ENCODE results near the gene HTD2.

Gene HTD2

DNA sequence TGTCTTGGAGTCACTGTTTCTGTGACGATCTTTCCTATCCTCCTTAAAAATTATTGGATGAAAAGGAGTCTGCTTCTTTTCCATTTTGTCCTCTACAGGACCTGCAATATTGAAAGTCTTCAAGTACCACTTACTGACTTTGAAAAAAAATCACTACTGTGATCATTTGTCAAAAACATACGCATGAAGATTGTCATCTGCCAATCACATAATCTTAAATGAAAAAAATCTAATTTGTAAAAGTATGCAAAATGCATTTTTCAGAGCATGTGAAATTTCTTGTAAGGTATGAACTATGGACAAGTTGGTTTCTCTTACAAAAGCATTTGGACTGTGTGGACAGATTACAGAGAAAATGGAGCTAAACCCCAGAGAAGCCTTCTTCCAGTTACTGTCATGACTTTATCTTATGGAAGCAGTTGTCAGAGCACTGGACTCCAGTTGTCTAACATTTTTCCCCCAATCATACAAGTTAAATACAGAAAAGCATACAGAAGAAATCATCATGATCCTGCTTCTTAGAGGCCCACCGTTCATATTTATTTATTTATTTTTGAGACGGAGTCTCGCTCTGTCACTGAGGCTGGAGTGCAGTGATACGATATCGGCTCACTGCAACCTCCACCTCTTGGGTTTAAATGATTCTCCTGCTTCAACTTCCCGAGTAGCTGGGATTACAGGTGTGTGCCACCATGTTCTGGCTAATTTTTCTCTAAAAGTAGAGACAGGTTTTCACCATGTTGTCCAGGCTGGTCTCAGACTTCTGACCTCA, 23.0 kb downstream of the HTD2 start:
- TF ChIP-seq, protein P1, sequence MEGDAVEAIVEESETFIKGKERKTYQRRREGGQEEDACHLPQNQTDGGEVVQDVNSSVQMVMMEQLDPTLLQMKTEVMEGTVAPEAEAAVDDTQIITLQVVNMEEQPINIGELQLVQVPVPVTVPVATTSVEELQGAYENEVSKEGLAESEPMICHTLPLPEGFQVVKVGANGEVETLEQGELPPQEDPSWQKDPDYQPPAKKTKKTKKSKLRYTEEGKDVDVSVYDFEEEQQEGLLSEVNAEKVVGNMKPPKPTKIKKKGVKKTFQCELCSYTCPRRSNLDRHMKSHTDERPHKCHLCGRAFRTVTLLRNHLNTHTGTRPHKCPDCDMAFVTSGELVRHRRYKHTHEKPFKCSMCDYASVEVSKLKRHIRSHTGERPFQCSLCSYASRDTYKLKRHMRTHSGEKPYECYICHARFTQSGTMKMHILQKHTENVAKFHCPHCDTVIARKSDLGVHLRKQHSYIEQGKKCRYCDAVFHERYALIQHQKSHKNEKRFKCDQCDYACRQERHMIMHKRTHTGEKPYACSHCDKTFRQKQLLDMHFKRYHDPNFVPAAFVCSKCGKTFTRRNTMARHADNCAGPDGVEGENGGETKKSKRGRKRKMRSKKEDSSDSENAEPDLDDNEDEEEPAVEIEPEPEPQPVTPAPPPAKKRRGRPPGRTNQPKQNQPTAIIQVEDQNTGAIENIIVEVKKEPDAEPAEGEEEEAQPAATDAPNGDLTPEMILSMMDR (IDR thresholded peaks at IDR 0.05), result no peak
- TF ChIP-seq ZFX (IDR thresholded peaks at IDR 0.05; ENCODE audit: borderline replicate concordance), result no peak
- no peak overlapping the region for H3K27ac ChIP-seq

DNA sequence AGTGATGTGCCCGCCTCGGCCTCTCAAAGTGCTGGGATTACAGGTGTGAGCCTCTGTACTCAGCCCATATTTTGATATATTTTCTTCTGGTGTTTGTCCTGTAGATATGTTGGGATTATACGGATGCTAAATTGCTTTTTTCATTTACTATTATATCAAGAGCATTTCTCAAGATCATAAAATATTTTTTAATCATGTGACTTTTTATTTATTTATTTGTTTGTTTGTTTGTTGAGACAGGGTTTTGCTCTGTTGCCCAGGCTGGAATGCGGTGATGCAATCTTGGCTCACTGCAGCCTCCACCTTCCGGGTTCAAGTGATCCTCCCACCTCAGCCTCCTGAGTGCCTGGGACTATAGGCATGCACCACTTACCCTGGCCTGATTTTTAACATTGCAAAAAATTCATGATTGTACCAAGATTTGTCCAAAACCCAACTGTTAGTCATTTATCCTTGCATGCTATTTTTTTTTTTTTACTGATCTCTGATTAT, 23.6 kb downstream of the HTD2 start:
- TF ChIP-seq, protein P1 (IDR thresholded peaks at IDR 0.05), result no peak
- no peak for TF ChIP-seq ZFX (IDR thresholded peaks at IDR 0.05; ENCODE audit: borderline replicate concordance)
- no peak overlapping the region for H3K27ac ChIP-seq

DNA sequence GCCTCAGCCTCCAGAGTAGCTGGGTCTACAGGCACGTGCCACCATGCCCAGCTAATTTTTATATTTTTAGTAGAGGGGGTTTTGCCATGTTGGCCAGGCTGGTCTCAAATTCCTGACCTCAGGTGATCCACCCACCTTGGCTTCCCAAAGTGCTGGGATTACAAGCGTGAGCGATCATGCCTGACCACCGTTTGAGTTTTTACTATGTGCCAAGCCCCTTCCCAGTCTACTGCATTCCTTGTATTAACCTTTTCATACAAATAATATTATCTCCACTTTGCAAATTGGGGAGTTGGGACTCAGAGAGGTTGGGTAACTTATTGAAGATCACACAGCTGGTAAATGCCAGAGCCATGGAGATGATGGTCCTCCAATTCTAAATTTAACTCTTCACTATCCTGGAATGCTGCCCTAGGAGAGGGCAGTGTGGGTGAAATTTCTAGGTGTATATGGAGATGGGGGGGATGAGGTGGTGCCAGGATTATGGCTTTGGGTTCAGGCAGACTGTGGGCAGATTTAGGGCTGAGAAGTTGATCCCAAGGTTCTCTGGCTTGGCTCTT, 25.4 kb downstream of the HTD2 start:
- H3K27ac ChIP-seq, result no peak overlapping the region
- TF ChIP-seq ZFX (IDR thresholded peaks at IDR 0.05; ENCODE audit: borderline replicate concordance), result no peak
- TF ChIP-seq, protein P1 (IDR thresholded peaks at IDR 0.05), result no peak

DNA sequence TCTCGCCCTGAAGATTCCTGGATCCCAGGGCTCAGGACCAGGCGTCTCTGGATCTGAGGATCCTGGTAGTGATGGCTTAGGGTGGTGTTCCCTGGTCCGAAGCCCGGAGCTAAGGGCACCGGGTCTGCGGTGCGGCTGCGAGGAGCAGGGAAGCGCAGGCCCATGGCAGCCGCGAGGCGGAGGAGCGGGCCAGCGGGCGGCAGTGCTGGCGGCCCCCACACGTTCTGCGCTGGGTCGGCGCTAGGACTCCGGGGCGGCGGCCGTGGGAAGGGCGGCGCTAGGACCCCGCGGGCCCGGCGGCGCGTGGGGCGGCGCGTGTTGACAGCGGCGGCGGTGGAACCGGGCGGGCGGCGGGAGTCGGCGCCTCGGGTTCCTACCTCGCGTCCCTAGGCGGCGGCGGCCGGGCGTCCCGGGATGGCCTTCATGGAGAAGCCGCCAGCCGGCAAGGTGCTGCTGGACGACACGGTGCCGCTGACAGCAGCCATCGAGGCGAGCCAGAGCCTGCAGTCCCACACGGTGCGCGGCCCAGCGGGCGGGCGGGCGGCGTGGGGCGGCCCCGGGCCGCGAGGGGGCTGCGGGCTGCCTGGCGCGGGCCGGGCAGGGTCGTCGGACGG, 26.4 kb downstream of the HTD2 start, which contains the start of gene PXK:
Gene PXK, plus strand, starts transcription at position 318 of the 614 bp plus-strand sequence. Its CDS starts 97 bp downstream, at position 415.
- TF ChIP-seq, protein P1 (IDR thresholded peaks at IDR 0.05), result no peak
- no peak for TF ChIP-seq ZFX (IDR thresholded peaks at IDR 0.05; ENCODE audit: borderline replicate concordance)

DNA sequence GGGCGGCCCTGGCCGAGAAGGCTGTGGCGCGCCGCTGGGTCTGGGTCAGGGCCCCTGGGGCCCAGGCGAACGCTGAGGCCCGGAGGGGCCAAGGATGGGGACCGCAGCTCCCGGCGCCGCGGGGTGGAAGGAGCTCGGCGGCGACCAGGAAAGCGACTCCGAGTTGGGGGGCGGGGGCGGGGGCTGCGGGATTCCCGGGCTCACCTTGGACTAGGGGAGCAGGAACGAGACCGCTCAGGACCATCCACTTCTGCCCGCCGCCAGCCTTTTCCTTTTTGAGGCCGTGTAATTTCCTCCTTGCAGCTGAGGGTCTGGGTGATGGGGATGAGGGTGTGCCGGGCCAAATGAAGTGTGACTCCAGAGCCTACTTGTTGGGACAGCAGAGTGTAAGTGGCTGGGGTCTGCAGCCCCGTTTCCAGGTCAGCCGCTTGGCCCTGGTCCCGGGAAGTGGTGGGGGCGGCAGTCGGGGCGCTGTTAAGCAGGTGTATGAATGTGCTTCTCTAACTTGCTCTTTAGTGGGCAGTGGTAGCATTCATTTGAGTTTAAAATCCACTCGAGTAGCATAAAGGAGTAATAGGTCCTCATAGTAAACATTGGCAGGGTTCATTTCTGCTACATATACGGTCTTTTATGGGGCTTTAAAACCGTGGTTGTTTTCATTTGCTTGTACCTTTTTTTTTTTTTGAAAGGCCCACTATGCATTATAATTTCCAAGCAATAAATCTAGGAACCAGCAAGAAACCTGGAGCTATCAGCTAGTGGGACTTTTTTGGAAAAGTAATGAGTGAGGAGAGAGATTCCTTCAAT, 27.1 kb downstream of the HTD2 start:
- no peak for TF ChIP-seq ZFX (IDR thresholded peaks at IDR 0.05; ENCODE audit: borderline replicate concordance)
- TF ChIP-seq, protein P1 (IDR thresholded peaks at IDR 0.05), result no peak
- H3K27ac ChIP-seq, result no peak overlapping the region

More for the DNA sequence above, 26.4 kb downstream of the HTD2 start, which contains the start of gene PXK:
- H3K27ac ChIP-seq, result no peak within 1 kb of the TSS

DNA sequence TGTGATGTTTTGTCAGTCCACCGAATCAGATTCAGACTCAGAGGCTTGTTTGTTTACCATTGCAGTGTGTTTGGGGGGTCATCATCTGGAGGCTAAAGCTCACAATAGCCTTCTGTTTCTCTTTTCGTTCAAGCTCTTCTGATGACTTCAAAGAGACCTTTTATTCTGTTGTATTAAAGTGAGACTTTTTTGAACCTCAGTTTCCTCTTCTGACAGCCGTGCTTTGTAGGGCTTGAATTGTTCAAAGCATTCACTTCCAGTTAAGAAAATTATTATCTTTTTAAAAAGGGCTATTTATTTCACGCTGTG, 27.6 kb downstream of the HTD2 start:
- TF ChIP-seq, protein P1 (IDR thresholded peaks at IDR 0.05), result no peak
- no peak for TF ChIP-seq ZFX (IDR thresholded peaks at IDR 0.05; ENCODE audit: borderline replicate concordance)
- no peak overlapping the region for H3K27ac ChIP-seq

All from 22Rv1 (cell line).